T-helper 2 cell treated with Interferon-gamma antibody and Interleukin-4, amounts not matched to agents 5 μg/mL and 100 μg/mL, for 36 hours (primary cell): ENCODE measurements around the gene RPL37.
"Not testable (repeated sequence)": the region's sequence is repeated elsewhere in the genome, so short reads cannot be mapped to it uniquely, and the experiment has no call there.

Source experiments
- DNase-seq: peaks from one replicate; pipeline ENCODE4 v3.0.0; 2021; ENCODE audit warnings: low spot score
- H3K27ac Mint-ChIP-seq: one replicate; pipeline ENCODE4 v1.8.0; 2021; ENCODE audit warnings: mild to moderate bottlenecking, mixed read lengths
- H3K27me3 Mint-ChIP-seq: one replicate; pipeline ENCODE4 v1.8.0; 2021; ENCODE audit warnings: low read depth, mixed read lengths
- H3K36me3 Mint-ChIP-seq: one replicate; pipeline ENCODE4 v1.8.0; 2021; ENCODE audit warnings: low read depth, mixed read lengths
- H3K4me1 Mint-ChIP-seq: one replicate; pipeline ENCODE4 v1.8.0; 2021; ENCODE audit warnings: low read depth, mixed read lengths
- H3K4me3 Mint-ChIP-seq: one replicate; pipeline ENCODE4 v1.8.0; 2022; ENCODE audit warnings: mild to moderate bottlenecking, moderate library complexity, mixed read lengths
- H3K9me3 Mint-ChIP-seq: one replicate; pipeline ENCODE4 v1.8.0; 2021; ENCODE audit warnings: mixed read lengths

Gene RPL37

GRCh38 chr5:40834849-40835787 lies at the start of gene RPL37:
Gene RPL37, minus strand, starts transcription at chr5:40835222. Its CDS starts 37 bp downstream, at chr5:40835185.
- Mint-ChIP-seq H3K9me3 (peaks cover 9% of the 10 kb centered on the region), H3K27ac (peak within 1 kb of the TSS; percentile 99), H3K36me3 (peaks cover 52% of the 10 kb centered on the region), H3K4me1 (peaks cover 36% of the 10 kb centered on the region), H3K4me3 (peak within 1 kb of the TSS; percentile 94), H3K27me3 (no peaks in the 10 kb centered on the region)
- peak; percentile 93 for DNase-seq

GRCh38 chr5:40883051-40883450 lies 48.0 kb upstream of the RPL37 start:
- not testable (repeated sequence) for H3K4me3 Mint-ChIP-seq, H3K36me3 Mint-ChIP-seq, H3K27me3 Mint-ChIP-seq, H3K9me3 Mint-ChIP-seq, H3K27ac Mint-ChIP-seq, DNase-seq, H3K4me1 Mint-ChIP-seq

GRCh38 chr5:40882291-40882690 lies 47.3 kb upstream of the RPL37 start:
- no peak for DNase-seq
- Mint-ChIP-seq H3K4me3 (no peak overlapping the region), H3K4me1 (peaks cover 2% of the 10 kb centered on the region), H3K36me3 (no peaks in the 10 kb centered on the region), H3K9me3 (no peaks in the 10 kb centered on the region), H3K27ac (no peak overlapping the region), H3K27me3 (peaks cover 8% of the 10 kb centered on the region)

GRCh38 chr5:40879163-40879942 lies 44.3 kb upstream of the RPL37 start:
- no peaks in the 10 kb centered on the region for H3K36me3 Mint-ChIP-seq
- peaks cover 9% of the 10 kb centered on the region for H3K27me3 Mint-ChIP-seq
- DNase-seq, result no peak
- peaks cover 2% of the 10 kb centered on the region for H3K4me1 Mint-ChIP-seq
- H3K9me3 Mint-ChIP-seq, result no peaks in the 10 kb centered on the region
- H3K27ac Mint-ChIP-seq, result no peak overlapping the region
- H3K4me3 Mint-ChIP-seq, result no peak overlapping the region

- Mint-ChIP-seq H3K4me3 (no peak overlapping the region), H3K9me3 (no peaks in the 10 kb centered on the region), H3K4me1 (peaks cover 2% of the 10 kb centered on the region), H3K27me3 (peaks cover 9% of the 10 kb centered on the region), H3K36me3 (no peaks in the 10 kb centered on the region), H3K27ac (no peak overlapping the region)
- no peak for DNase-seq
These were observed 42.5 kb upstream of the RPL37 start for GRCh38 chr5:40877371-40877988.

- Mint-ChIP-seq H3K36me3 (no peaks in the 10 kb centered on the region), H3K27me3 (peaks cover 5% of the 10 kb centered on the region), H3K27ac (no peak overlapping the region), H3K9me3 (no peaks in the 10 kb centered on the region), H3K4me1 (peaks cover 2% of the 10 kb centered on the region), H3K4me3 (no peak overlapping the region)
- DNase-seq, result no peak
These were observed 40.9 kb upstream of the RPL37 start for GRCh38 chr5:40875958-40876357.

- Mint-ChIP-seq H3K4me3 (no peak overlapping the region), H3K27me3 (peaks cover 5% of the 10 kb centered on the region), H3K27ac (no peak overlapping the region), H3K9me3 (no peaks in the 10 kb centered on the region), H3K36me3 (no peaks in the 10 kb centered on the region), H3K4me1 (no peaks in the 10 kb centered on the region)
- DNase-seq, result no peak
These were observed 38.4 kb upstream of the RPL37 start for GRCh38 chr5:40873286-40873880.

- H3K27ac Mint-ChIP-seq, H3K4me1 Mint-ChIP-seq: not testable (repeated sequence)
These were observed 37.2 kb upstream of the RPL37 start for GRCh38 chr5:40872253-40872652.

GRCh38 chr5:40871177-40871576 lies 36.2 kb upstream of the RPL37 start:
- no peak overlapping the region for H3K4me3 Mint-ChIP-seq
- no peak overlapping the region for H3K27ac Mint-ChIP-seq
- no peaks in the 10 kb centered on the region for H3K9me3 Mint-ChIP-seq
- H3K27me3 Mint-ChIP-seq, result peaks cover 2% of the 10 kb centered on the region
- DNase-seq, result no peak
- no peaks in the 10 kb centered on the region for H3K36me3 Mint-ChIP-seq
- no peaks in the 10 kb centered on the region for H3K4me1 Mint-ChIP-seq

More at GRCh38 chr5:40872253-40872652, 37.2 kb upstream of the RPL37 start:
- not testable (repeated sequence) for H3K4me3 Mint-ChIP-seq, DNase-seq, H3K27me3 Mint-ChIP-seq, H3K36me3 Mint-ChIP-seq, H3K9me3 Mint-ChIP-seq

GRCh38 chr5:40869384-40869783 lies 34.4 kb upstream of the RPL37 start:
- H3K27ac Mint-ChIP-seq, result no peak overlapping the region
- H3K4me1 Mint-ChIP-seq, result no peaks in the 10 kb centered on the region
- H3K27me3 Mint-ChIP-seq, result no peaks in the 10 kb centered on the region
- no peak for DNase-seq
- H3K4me3 Mint-ChIP-seq, result no peak overlapping the region
- H3K36me3 Mint-ChIP-seq, result no peaks in the 10 kb centered on the region
- no peaks in the 10 kb centered on the region for H3K9me3 Mint-ChIP-seq

GRCh38 chr5:40866844-40867243 lies 31.8 kb upstream of the RPL37 start:
- Mint-ChIP-seq H3K27me3 (no peaks in the 10 kb centered on the region), H3K27ac (no peak overlapping the region), H3K4me3 (no peak overlapping the region), H3K36me3 (no peaks in the 10 kb centered on the region), H3K4me1 (no peaks in the 10 kb centered on the region), H3K9me3 (no peaks in the 10 kb centered on the region)
- DNase-seq, result no peak

- not testable (repeated sequence) for H3K27ac Mint-ChIP-seq, DNase-seq, H3K9me3 Mint-ChIP-seq, H3K4me1 Mint-ChIP-seq, H3K4me3 Mint-ChIP-seq, H3K27me3 Mint-ChIP-seq, H3K36me3 Mint-ChIP-seq
These were observed 30.0 kb upstream of the RPL37 start for GRCh38 chr5:40865004-40865403.

GRCh38 chr5:40860711-40861110 lies 25.7 kb upstream of the RPL37 start:
- Mint-ChIP-seq H3K4me1 (no peaks in the 10 kb centered on the region), H3K36me3 (no peaks in the 10 kb centered on the region), H3K27ac (no peak overlapping the region), H3K9me3 (peaks cover 2% of the 10 kb centered on the region), H3K27me3 (no peaks in the 10 kb centered on the region), H3K4me3 (no peak overlapping the region)
- no peak for DNase-seq
